ENCODE results near the gene KRTAP9-3.

- TF ChIP-seq CTCF (IDR thresholded peaks at IDR 0.05) (no peak), POLR2AphosphoS5 (IDR thresholded peaks at IDR 0.05) (no peak)
Measured at GRCh38 chr17:41271858-41272257, 39.6 kb downstream of the KRTAP9-3 start.
